GM18526 (cell line): ENCODE measurements around the gene IGF2R.

ENCODE experiments used
- POLR2A ChIP-seq: IDR thresholded peaks from 3 replicates; pipeline ENCODE4 v1.6.1; 2011; ENCODE audit not compliant: insufficient read length; ENCODE audit errors: extremely low read depth

The IGF2R gene

GRCh38 chr6:159997498-159998101, 28.7 kb downstream of the IGF2R start:
- no peak for TF ChIP-seq POLR2A

GRCh38 chr6:159998538-159998937, 29.7 kb downstream of the IGF2R start:
- TF ChIP-seq POLR2A = no peak

GRCh38 chr6:159999240-159999671, 30.4 kb downstream of the IGF2R start:
- no peak for TF ChIP-seq POLR2A

DNA sequence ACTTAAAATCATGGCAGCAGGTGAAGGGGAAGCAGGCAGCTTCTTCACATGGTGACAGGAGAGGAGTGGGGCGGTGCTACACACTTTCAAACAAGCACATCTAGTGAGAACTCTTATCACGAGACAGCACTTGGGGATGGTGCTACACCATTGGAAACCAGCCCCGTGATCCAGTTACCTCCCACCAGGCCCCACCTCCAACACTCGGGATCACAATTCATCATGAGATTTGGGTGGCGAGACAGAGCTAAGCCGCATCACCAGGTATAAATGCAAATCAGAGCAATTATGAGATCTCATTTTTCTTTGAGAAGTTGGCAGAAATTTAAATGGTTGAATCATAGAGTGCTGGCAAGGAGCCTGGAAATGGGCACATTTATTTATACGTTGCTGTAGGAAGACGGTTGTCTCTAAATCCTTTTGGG, 31.4 kb downstream of the IGF2R start:
- no peak for TF ChIP-seq POLR2A

DNA sequence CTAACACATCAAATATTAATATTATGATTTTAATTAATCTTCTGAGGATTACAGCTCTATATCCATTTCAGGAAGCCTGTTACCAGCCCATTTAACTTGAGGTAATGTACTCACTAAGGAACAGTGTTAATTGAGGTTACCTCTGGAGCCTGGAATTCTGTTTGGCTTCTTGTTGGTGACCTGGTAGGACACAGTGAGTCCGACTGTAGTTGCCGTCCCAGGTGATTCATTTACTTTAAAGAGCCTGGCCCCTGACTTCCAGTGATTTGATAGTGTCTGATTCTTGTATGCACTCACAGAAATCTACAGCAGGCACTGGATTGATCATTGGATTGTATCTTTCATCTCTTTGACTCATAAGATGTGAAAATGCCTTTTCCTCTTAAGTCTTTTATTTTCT, 34.0 kb downstream of the IGF2R start:
- TF ChIP-seq POLR2A = no peak

DNA sequence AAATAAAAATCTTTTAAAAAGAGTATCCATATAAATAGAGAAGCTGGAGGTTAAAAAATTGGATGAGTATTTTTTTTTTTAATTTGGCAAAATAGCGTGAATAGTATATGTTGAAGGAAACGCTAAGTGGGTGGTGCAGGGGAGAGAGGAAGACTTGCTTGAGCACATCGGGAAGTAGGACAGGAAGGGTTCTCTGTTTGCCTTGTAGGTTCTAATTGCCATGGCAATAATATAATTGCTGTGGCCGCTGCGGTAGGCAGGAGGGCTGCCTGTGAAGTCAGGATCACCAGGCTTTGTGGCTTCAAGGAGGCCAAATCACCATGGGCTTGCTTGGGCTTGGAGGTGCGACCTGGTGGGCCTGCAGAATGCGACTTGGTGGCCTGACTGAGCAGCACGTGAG, 35.1 kb downstream of the IGF2R start:
- no peak for TF ChIP-seq POLR2A

DNA sequence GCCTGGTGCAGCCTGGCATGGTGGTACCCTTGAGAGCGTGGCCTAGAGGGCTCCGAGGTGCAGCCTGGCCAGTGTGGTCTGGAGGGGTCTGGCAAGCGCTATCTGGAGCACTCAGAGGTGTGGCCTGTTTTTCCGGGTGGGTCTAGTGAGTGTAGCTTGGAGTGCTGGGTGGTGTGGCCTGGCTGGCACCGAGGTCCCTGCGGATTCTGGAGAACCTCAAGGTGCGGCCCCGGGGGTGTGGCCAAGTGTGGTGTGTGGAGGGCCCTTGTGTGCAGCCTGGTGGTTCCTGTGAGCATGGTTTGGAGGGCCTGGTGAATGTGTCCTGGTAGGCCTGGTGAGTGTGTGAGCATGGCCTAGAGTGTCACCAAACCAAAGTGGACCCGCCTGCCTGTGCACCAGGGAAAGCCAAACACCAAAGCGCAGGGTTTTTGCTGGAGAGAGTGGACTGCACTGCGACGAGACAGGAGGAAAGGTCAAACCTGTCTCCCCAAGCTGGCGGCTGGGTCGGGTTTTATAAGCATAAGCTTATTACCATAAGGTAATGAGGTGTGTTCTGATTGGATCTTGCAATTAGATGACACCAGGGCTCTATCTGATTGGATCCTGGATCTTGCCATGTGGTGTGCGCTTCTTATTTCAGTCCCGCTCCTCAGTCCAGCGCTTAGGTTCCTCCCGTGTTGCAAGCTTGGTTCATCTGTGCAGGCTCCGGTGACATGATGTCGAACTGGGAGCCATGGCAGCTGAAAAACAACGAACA, 35.7 kb downstream of the IGF2R start:
- TF ChIP-seq POLR2A = no peak

GRCh38 chr6:160005211-160005610, 36.3 kb downstream of the IGF2R start:
- TF ChIP-seq POLR2A = no peak

- TF ChIP-seq POLR2A = no peak
Measured at GRCh38 chr6:160005861-160006540, 37.1 kb downstream of the IGF2R start.

- TF ChIP-seq POLR2A = no peak
Measured at GRCh38 chr6:160007145-160007544, 38.3 kb downstream of the IGF2R start.

DNA sequence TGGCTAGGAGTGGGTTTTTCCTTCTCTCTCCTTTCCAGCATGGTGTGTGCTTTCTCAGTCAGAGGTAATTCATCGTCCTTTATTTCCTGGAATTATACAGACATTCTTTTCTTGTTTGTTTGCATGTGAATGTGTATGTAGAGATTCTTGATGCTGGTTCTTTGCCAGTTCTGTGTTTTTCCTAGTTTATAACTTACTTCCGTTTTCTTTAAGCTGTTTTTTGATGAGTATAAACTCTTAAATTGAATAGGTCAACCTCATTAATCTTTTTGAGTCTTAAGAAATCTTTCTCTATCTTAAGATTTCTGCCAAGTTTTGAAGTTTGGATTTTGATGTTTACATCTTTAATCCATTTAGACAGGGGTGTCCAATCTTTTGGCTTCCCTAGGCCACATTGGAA, 38.7 kb downstream of the IGF2R start:
- TF ChIP-seq POLR2A = no peak

GRCh38 chr6:160010067-160010466, 41.2 kb downstream of the IGF2R start:
- no peak for TF ChIP-seq POLR2A

- TF ChIP-seq POLR2A = no peak
Measured at GRCh38 chr6:160013987-160014868, 45.3 kb downstream of the IGF2R start.

DNA sequence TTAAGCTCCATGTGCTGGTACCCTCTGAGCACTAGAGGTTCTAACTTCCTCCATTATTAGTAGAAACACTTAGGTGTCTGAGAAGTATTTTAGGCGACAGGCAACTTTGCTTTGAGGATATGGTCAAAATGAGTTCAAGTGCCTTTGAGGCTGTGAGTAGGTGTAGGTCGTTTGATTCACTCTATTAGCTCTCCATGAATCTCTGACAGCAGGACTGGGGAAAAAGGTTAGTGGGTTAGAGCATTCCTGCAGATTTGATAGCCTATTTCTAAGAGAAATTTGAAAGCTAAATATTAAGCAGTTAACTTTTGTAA, 45.9 kb downstream of the IGF2R start:
- no peak for TF ChIP-seq POLR2A
